ENCODE data around the gene AGT.

- TF ChIP-seq POLR2AphosphoS5 (IDR thresholded peaks at IDR 0.05; ENCODE audit: low read depth) = no peak
- no peak for TF ChIP-seq CTCF (conservative IDR thresholded peaks at IDR 0.05; ENCODE audit: low read depth in 2 of 2)
- no peak for TF ChIP-seq REST (IDR thresholded peaks at IDR 0.05; ENCODE audit: unreplicated experiment)
- TF ChIP-seq EZH2 (IDR thresholded peaks at IDR 0.05; ENCODE audit: low read depth, unreplicated experiment) = no peak
- no peak for TF ChIP-seq CREB1 (CRISPR knock-in tag; IDR thresholded peaks at IDR 0.05; ENCODE audit: low read depth)
- no peak for TF ChIP-seq EZH2phosphoT487 (IDR thresholded peaks at IDR 0.05; ENCODE audit: unreplicated experiment)
- TF ChIP-seq ETS1 (IDR thresholded peaks at IDR 0.05) = no peak
- TF ChIP-seq JUNB (IDR thresholded peaks at IDR 0.05; ENCODE audit: unreplicated experiment) = no peak
- TF ChIP-seq STAT1 (IDR thresholded peaks at IDR 0.05; ENCODE audit: unreplicated experiment) = no peak
- TF ChIP-seq NANOG (IDR thresholded peaks at IDR 0.05; ENCODE audit: borderline replicate concordance) = no peak
- no peak for TF ChIP-seq ZNF114 (CRISPR knock-in tag; IDR thresholded peaks at IDR 0.05)
- no peak for TF ChIP-seq ZNF331 (CRISPR knock-in tag; IDR thresholded peaks at IDR 0.05; ENCODE audit: low read depth)
Measured at GRCh38 chr1:230746617-230747016, 32.7 kb upstream of the AGT start.
